DOHH2 (cell line): ENCODE results near the gene LEPR.

Experiments used
- H3F3A ChIP-seq: fragments of 200-600 bp; sonication (generic), shearing (Covaris generic); 2 replicates; pipeline ENCODE4 v1.6.0; 2016; ENCODE audit warnings: antibody characterized with exemption, mild to moderate bottlenecking; ENCODE audit not compliant: control insufficient read depth, insufficient read depth
- H3K27ac ChIP-seq: fragments of 200-600 bp; sonication (generic); 2 replicates; pipeline ENCODE4 v1.5.1; 2014; ENCODE audit warnings: low read depth, mild to moderate bottlenecking, low read length, moderate library complexity
- H3K27me3 ChIP-seq: fragments of 200-600 bp; sonication (generic); 2 replicates; pipeline ENCODE4 v1.6.1; 2014; ENCODE audit warnings: mild to moderate bottlenecking, low read length, mixed read lengths; ENCODE audit not compliant: control insufficient read depth
- H3K36me3 ChIP-seq: fragments of 200-600 bp; sonication (generic); 2 replicates; pipeline ENCODE4 v1.6.1; 2014; ENCODE audit warnings: mild to moderate bottlenecking, low read length, moderate library complexity, mixed read lengths; ENCODE audit not compliant: control insufficient read depth
- H3K4me1 ChIP-seq: fragments of 200-600 bp; sonication (generic); 2 replicates; pipeline ENCODE4 v1.6.1; 2014; ENCODE audit warnings: mild to moderate bottlenecking, low read length, mixed read lengths; ENCODE audit not compliant: control insufficient read depth
- H3K4me2 ChIP-seq: fragments of 200-600 bp; sonication (generic); 2 replicates; pipeline ENCODE4 v1.6.0; 2014; ENCODE audit warnings: mild to moderate bottlenecking, low read length, moderate library complexity
- H3K4me3 ChIP-seq: fragments of 200-600 bp; sonication (generic); 2 replicates; pipeline ENCODE4 v1.5.1; 2014; ENCODE audit warnings: mild to moderate bottlenecking, low read length, mixed read lengths
- H3K79me2 ChIP-seq: fragments of 200-600 bp; sonication (generic); 2 replicates; pipeline ENCODE4 v1.6.1; 2014; ENCODE audit warnings: mild to moderate bottlenecking, low read length, mixed read lengths; ENCODE audit not compliant: control insufficient read depth
- H3K9me2 ChIP-seq: fragments of 200-600 bp; sonication (generic); replicated peaks from 2 replicates; pipeline ENCODE4 v1.6.1; 2014; ENCODE audit warnings: mild to moderate bottlenecking, low read length, mixed read lengths; ENCODE audit not compliant: control insufficient read depth
- H3K9me3 ChIP-seq: fragments of 200-600 bp; sonication (generic); 2 replicates; pipeline ENCODE4 v1.6.1; 2014; ENCODE audit warnings: antibody characterized with exemption, low read length, mixed read lengths; ENCODE audit not compliant: control insufficient read depth, insufficient read depth
- H4K20me1 ChIP-seq: fragments of 200-600 bp; sonication (generic); 2 replicates; pipeline ENCODE4 v1.6.0; 2014; ENCODE audit warnings: low read depth, mild to moderate bottlenecking, antibody characterized with exemption, low read length, moderate library complexity; ENCODE audit not compliant: control insufficient read depth, insufficient read depth
- EZH2phosphoT487 ChIP-seq: fragments of 200-600 bp; sonication (generic); IDR thresholded peaks from 2 replicates; pipeline ENCODE4 v1.6.1; 2017; ENCODE audit warnings: borderline replicate concordance, mild to moderate bottlenecking, antibody characterized with exemption, low read length, moderate library complexity, mixed read lengths
- TF ChIP-seq, protein P1 (sequence below): fragments of 200-600 bp; sonication (generic); IDR thresholded peaks from one replicate; pipeline ENCODE4 v1.5.1; 2014; ENCODE audit warnings: antibody characterized with exemption, mild to moderate bottlenecking, low read depth, low read length; ENCODE audit not compliant: poor library complexity, severe bottlenecking

Gene LEPR

GRCh38 chr1:65416767-65417166 lies 3.7 kb upstream of the LEPR start:
- Histone ChIP-seq H3K4me1 (peaks cover 16% of the 10 kb centered on the region), H3K9me3 (no peaks in the 10 kb centered on the region), H3K79me2 (peaks cover 11% of the 10 kb centered on the region), H3K27me3 (no peaks in the 10 kb centered on the region), H3F3A (no peaks in the 10 kb centered on the region), H3K4me2 (no peak overlapping the region), H3K36me3 (peaks cover 8% of the 10 kb centered on the region), H3K4me3 (no peak overlapping the region), H3K27ac (no peak overlapping the region), H3K9me2 (no peaks in the 10 kb centered on the region), H4K20me1 (no peaks in the 10 kb centered on the region)
- TF ChIP-seq, protein P1, sequence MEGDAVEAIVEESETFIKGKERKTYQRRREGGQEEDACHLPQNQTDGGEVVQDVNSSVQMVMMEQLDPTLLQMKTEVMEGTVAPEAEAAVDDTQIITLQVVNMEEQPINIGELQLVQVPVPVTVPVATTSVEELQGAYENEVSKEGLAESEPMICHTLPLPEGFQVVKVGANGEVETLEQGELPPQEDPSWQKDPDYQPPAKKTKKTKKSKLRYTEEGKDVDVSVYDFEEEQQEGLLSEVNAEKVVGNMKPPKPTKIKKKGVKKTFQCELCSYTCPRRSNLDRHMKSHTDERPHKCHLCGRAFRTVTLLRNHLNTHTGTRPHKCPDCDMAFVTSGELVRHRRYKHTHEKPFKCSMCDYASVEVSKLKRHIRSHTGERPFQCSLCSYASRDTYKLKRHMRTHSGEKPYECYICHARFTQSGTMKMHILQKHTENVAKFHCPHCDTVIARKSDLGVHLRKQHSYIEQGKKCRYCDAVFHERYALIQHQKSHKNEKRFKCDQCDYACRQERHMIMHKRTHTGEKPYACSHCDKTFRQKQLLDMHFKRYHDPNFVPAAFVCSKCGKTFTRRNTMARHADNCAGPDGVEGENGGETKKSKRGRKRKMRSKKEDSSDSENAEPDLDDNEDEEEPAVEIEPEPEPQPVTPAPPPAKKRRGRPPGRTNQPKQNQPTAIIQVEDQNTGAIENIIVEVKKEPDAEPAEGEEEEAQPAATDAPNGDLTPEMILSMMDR, result no peak
- no peak for TF ChIP-seq EZH2phosphoT487

DNA sequence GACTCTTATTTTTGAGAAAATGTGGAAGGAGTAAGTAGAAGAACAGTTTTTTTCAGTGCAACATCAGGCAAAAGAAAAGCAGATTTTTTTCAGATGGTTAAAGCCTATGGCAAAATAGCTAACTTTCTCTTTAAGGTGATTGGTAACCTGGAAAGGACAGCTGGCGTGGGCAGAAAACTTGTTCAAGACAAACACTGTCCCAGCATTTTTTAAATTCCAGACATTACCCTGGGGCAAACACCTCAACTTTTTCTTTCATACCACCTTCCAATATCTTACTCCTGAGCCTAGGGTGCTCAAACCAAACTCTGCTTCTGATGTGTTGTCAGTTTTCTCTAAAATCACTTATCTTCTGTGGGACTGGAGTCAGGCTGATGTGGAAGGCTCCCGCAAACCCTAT lies 2.7 kb upstream of the LEPR start:
- Histone ChIP-seq H3K79me2 (peaks cover 21% of the 10 kb centered on the region), H3K4me2 (no peak overlapping the region), H4K20me1 (no peaks in the 10 kb centered on the region), H3K27me3 (no peaks in the 10 kb centered on the region), H3K36me3 (peaks cover 10% of the 10 kb centered on the region), H3K9me2 (no peaks in the 10 kb centered on the region), H3K9me3 (no peaks in the 10 kb centered on the region), H3F3A (no peaks in the 10 kb centered on the region), H3K27ac (no peak overlapping the region), H3K4me3 (no peak overlapping the region), H3K4me1 (peaks cover 25% of the 10 kb centered on the region)
- no peak for TF ChIP-seq EZH2phosphoT487
- TF ChIP-seq, protein P1, result no peak

DNA sequence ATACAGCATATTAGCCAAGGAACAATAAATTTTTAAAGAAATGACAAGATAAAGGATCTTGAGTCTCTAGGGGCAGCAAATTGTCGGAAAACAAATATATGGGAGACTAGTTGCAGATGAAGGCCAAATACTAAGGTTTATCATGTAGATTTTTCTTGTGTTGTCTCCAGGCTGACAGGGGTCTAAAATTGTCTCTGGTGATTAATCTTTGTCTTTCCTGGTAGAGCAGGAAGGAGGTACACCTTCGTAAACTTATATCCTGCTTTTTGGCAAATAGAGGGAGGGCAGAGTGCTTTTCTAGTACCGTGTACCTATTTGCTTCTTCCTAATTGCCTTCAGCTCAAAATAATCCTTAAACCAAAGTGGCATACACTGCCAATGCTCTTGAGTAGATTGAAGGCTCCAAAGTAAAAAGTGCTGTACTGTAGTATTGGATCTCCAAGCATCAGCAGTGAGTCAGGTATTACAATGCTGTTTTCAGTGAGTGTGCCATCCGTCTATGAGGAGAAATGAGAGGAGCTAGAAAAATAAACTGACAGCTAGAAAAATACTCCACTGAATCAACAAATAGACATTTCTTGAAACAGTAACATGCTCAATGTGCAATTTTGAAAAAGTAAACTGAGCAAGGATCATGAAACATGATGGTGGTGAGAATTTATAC lies 1.8 kb upstream of the LEPR start:
- Histone ChIP-seq H3K79me2 (peaks cover 29% of the 10 kb centered on the region), H3K9me3 (no peaks in the 10 kb centered on the region), H3F3A (no peaks in the 10 kb centered on the region), H3K4me3 (peak overlapping the region; percentile 93; the same call in 1 of the 2 replicates), H3K27me3 (no peaks in the 10 kb centered on the region), H3K27ac (no peak overlapping the region), H4K20me1 (no peaks in the 10 kb centered on the region), H3K4me1 (peaks cover 25% of the 10 kb centered on the region), H3K4me2 (peak overlapping the region; percentile 98), H3K36me3 (peaks cover 10% of the 10 kb centered on the region), H3K9me2 (no peaks in the 10 kb centered on the region)
- no peak for TF ChIP-seq EZH2phosphoT487
- TF ChIP-seq, protein P1, result no peak
